Esophagus muscularis mucosa (tissue), 4 donors: ENCODE data around the gene CDK17. TPM values are rescaled to one million over a fixed set of nuclear protein-coding genes. Genes with fewer than 3 reads are reported as not detected.

ENCODE experiments used
- DNase-seq: peaks from one replicate; pipeline ENCODE4 v3.0.0-alpha.2; 2017; ENCODE audit errors: extremely low spot score
- H3K27ac ChIP-seq, 4 donors: fragments of 200-600 bp; sonication (generic); replicated peaks in 1 of 4; 1 replicate in 3 of 4; 2 replicates in 1 of 4; pipeline ENCODE4 v1.5.1; 2016 to 2019; ENCODE audit warnings: mild to moderate bottlenecking in 1 of 4
- H3K27me3 ChIP-seq, 4 donors: fragments of 200-600 bp; sonication (generic); one replicate each; pipeline versions ENCODE4 v1.5.1 to v1.6.0; 2016 to 2019
- H3K36me3 ChIP-seq, 4 donors: fragments of 200-600 bp; sonication (generic); one replicate each; pipeline ENCODE4 v1.5.1; 2016 to 2019
- H3K4me1 ChIP-seq, 4 donors: fragments of 200-600 bp; sonication (generic); one replicate each; pipeline ENCODE4 v1.5.1; 2016 to 2019
- H3K4me3 ChIP-seq, 4 donors: fragments of 200-600 bp; sonication (generic); 1 replicate in 2 of 4; 2 replicates in 2 of 4; pipeline ENCODE4 v1.5.1; 2016 to 2019; ENCODE audit warnings: mild to moderate bottlenecking in 4 of 4, moderate library complexity in 1 of 4
- H3K9me3 ChIP-seq, 4 donors: fragments of 200-600 bp; sonication (generic); 1 replicate in 3 of 4; 2 replicates in 1 of 4; pipeline ENCODE4 v1.5.1; 2016 to 2019
- EP300 ChIP-seq: sonication (generic); formaldehyde crosslinking; IDR thresholded peaks from one replicate; pipeline ENCODE4 v1.6.1; 2017; ENCODE audit warnings: antibody characterized with exemption
- POLR2A ChIP-seq: fragments of 450-650 bp; IDR thresholded peaks from one replicate; pipeline ENCODE4 v1.6.1; 2017; ENCODE audit warnings: antibody characterized with exemption, moderate library complexity, mild to moderate bottlenecking, low read depth
- POLR2AphosphoS5 ChIP-seq, 2 donors: sonication (generic); formaldehyde crosslinking; IDR thresholded peaks; one replicate each; pipeline ENCODE4 v1.6.1; 2017; ENCODE audit warnings: antibody characterized with exemption in 2 of 2
- WGBS: methylation state at CpG from one replicate; pipeline ENCODE4 v1.1.5; 2018; 5-methylcytosine and 5-hydroxymethylcytosine counted together
- intact Hi-C: fragments of 100-400 bp; cut with DNase I; formaldehyde crosslinking; loops from one replicate; pipeline ENCODE4 v1.15.1; 2023
- total RNA-seq, 4 donors: library from RNA; depleted of rRNA; stranded (reverse); fragments of >200 nt; gene quantifications; one replicate each; pipeline versions ENCODE4 v1.1.0 to v1.2.1, GENCODE V29; 2016
- TF ChIP-seq, protein P1 (sequence below), 3 experiments: fragments of 200-600 bp in 2 of 3; fragments of 450-650 bp in 1 of 3; sonication (generic) in 2 of 3; IDR thresholded peaks; one replicate each; pipeline ENCODE4 v1.5.1; 2017 to 2019; ENCODE audit warnings: antibody characterized with exemption in 3 of 3, mild to moderate bottlenecking in 2 of 3, moderate library complexity in 1 of 3

Gene CDK17
- total RNA-seq, 4 donors from 2014 or later, result 56.2 to 96.9 (median 68.6) TPM

DNA sequence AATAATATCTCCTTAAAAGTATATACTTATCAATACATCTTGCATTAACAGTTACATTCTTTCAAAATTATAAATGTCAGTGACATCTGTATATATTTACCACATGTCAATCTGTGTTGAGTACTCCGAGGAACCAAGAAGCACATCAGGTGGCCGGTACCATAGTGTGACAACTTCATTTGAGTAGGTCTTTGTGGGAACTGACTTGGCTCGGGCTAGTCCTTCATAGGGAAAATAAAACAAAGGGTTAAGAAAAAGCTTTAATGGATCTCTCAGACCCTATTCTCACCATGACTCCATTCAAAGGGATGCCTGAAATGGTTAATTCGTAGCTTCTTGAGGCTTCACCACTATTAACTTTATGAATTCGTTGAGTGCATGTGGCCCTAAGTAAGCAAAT, 111.2 kb downstream of the CDK17 start:
- TF ChIP-seq EP300 (no peak), POLR2A (no peak), POLR2AphosphoS5 (IDR thresholded peaks at IDR 0.05) (no peak)
- no peak for DNase-seq
- Histone ChIP-seq H3K27me3 (no peaks in the 10 kb centered on the region), H3K4me3 (no peak overlapping the region), H3K27ac (no peak overlapping the region), H3K4me1 (peaks cover 3 to 26% (median 10%) of the 10 kb centered on the region in 4 donors), H3K36me3 (peaks cover 25 to 79% (median 54%) of the 10 kb centered on the region in 4 donors), H3K9me3 (no peaks in the 10 kb centered on the region)
- intact Hi-C loops, result no loop called here
- whole genome bisulfite sequencing, result 78% methylated on average over 5 of the region's 5 CpGs

DNA sequence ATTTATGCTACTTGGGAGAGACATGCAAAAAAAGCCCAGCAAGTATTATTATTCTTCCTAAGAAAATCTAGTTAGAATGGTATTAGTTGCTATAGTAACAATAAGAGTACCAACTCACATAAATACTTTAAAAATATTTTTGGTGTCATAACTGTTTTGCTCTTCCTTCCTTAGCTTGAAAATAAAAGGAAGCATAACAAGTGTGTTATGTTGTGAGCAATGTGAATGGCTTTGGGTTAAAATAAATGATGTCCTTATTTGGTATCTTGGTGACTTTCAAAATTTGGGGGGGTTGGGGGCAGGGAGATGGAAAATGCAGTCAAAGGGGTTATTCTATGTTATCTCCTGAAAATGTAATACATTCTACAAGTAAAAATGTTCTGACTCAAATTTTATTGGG, 115.1 kb downstream of the CDK17 start:
- TF ChIP-seq POLR2AphosphoS5 (IDR thresholded peaks at IDR 0.05) (no peak), POLR2A (no peak)
- TF ChIP-seq, protein P1, sequence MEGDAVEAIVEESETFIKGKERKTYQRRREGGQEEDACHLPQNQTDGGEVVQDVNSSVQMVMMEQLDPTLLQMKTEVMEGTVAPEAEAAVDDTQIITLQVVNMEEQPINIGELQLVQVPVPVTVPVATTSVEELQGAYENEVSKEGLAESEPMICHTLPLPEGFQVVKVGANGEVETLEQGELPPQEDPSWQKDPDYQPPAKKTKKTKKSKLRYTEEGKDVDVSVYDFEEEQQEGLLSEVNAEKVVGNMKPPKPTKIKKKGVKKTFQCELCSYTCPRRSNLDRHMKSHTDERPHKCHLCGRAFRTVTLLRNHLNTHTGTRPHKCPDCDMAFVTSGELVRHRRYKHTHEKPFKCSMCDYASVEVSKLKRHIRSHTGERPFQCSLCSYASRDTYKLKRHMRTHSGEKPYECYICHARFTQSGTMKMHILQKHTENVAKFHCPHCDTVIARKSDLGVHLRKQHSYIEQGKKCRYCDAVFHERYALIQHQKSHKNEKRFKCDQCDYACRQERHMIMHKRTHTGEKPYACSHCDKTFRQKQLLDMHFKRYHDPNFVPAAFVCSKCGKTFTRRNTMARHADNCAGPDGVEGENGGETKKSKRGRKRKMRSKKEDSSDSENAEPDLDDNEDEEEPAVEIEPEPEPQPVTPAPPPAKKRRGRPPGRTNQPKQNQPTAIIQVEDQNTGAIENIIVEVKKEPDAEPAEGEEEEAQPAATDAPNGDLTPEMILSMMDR (IDR thresholded peaks at IDR 0.05), result no peak
- no peak for DNase-seq
- H3K9me3 ChIP-seq, result no peaks in the 10 kb centered on the region
- H3K4me1 ChIP-seq, result peaks cover 3 to 35% (median 15%) of the 10 kb centered on the region in 4 donors
- peaks cover 33 to 92% (median 66%) of the 10 kb centered on the region in 4 donors for H3K36me3 ChIP-seq
- intact Hi-C loops, result no loop called here
- no peaks in the 10 kb centered on the region for H3K27me3 ChIP-seq
- H3K4me3 ChIP-seq, result no peak overlapping the region
- H3K27ac ChIP-seq, result peak overlapping the region; percentile 20 to 52 (median 38)

DNA sequence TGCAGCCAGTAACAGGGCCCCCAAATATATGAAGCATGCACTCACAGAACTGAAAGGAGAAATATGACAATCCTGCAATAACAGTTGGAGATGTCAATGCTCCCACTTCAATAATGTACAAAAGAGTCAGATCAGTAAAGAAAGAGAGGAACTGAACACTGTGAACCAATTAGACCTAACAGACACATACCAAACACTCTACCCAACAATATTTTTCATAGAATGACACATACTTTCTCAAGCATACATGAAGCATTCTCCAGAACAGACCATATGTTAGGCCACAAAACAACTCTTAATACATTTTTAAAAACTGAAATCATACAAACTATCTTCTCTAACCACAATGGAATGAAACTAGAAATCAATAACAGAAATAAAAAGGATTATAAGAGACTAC, 125.9 kb downstream of the CDK17 start:
- Histone ChIP-seq H3K36me3 (peaks cover 4 to 45% (median 32%) of the 10 kb centered on the region in 4 donors), H3K27me3 (no peaks in the 10 kb centered on the region), H3K4me3 (no peak overlapping the region), H3K9me3 (no peaks in the 10 kb centered on the region), H3K4me1 (peaks cover 0 to 16% (median 8%) of the 10 kb centered on the region in 4 donors), H3K27ac (no peak overlapping the region)
- TF ChIP-seq EP300 (no peak), POLR2AphosphoS5 (IDR thresholded peaks at IDR 0.05) (no peak), POLR2A (no peak)
- TF ChIP-seq, protein P1 (IDR thresholded peaks at IDR 0.05), result no peak
- intact Hi-C loops, result no loop called here
- DNase-seq, result no peak

DNA sequence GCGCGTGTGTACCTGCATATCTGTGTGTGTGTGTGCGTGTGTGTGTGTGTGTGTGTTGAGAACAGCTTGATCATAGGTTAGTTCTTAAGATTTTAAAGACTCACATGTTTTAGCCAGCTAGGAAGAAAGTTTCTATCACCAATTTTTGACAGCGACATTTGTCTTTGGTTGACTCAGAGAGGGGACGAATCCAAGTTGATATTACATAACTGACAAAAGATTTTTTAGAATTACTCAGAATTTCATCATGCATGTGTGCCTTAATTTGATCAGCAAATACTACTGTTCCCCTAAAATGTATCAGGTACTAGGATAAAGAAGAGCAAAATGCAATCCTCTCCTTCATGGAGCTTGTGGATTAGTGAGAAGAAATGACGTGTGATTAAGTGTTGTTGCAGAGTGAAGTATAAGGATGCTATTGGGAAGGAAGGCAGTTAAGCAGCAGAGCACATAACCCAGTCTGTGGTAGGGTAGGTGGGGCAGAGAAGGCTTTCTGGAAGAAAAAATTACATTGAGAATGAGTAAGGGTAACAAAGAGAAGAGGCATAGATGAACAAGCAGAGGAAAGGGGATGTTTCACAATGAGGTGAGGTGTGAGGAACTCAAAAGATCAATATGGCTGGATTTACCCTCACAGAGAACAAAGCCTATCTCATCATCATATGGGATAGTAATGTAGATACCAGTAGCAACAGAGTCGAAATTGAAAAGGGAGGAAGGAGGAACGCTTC, 128.6 kb downstream of the CDK17 start:
- WGBS, result 79% methylated on average over 8 of the region's 8 CpGs
- Histone ChIP-seq H3K27ac (peak overlapping the region in 1 of 4 donors; percentile 25), H3K27me3 (no peaks in the 10 kb centered on the region), H3K9me3 (no peaks in the 10 kb centered on the region), H3K4me3 (no peak overlapping the region), H3K4me1 (peaks cover 0 to 16% (median 6%) of the 10 kb centered on the region in 4 donors), H3K36me3 (peaks cover 4 to 51% (median 34%) of the 10 kb centered on the region in 4 donors)
- no peak for DNase-seq
- TF ChIP-seq, protein P1 (IDR thresholded peaks at IDR 0.05), result no peak
- TF ChIP-seq POLR2AphosphoS5 (IDR thresholded peaks at IDR 0.05), result no peak
- no peak for TF ChIP-seq POLR2A
- TF ChIP-seq EP300, result no peak
- intact Hi-C loops, result no loop called here

DNA sequence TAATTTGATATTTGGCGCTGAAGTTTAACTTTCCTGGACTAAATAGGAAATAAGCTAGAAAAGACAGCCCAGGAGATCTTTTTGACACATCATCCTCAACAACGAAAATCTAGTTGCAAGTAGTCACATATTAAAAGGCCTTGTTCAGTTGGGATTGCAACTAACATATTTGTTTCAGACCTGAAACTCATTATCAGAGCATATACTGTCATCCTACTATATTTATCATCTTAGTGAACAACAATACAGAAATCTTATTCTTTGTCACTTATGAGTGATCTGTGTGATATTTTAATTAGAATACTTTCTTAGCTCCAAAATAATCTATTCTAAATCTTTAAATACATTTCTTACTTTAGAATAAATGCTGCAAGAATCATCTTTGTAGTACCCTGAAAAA, 134.0 kb downstream of the CDK17 start:
- Histone ChIP-seq H3K36me3 (peaks cover 4 to 62% (median 23%) of the 10 kb centered on the region in 4 donors), H3K9me3 (no peaks in the 10 kb centered on the region), H3K27me3 (no peaks in the 10 kb centered on the region), H3K4me3 (no peak overlapping the region), H3K4me1 (peaks cover 4 to 33% (median 24%) of the 10 kb centered on the region in 4 donors), H3K27ac (no peak overlapping the region)
- intact Hi-C loops, result no loop called here
- 87% methylated on average over 2 of the region's 2 CpGs for WGBS
- no peak for DNase-seq
- no peak for TF ChIP-seq EP300
- TF ChIP-seq POLR2A, result no peak
- TF ChIP-seq, protein P1 (IDR thresholded peaks at IDR 0.05), result no peak
- no peak for TF ChIP-seq POLR2AphosphoS5 (IDR thresholded peaks at IDR 0.05)
